Brain microvascular endothelial cell (primary cell): ENCODE results near the gene RGS7BP.
A peak's percentile ranks its signal among the peaks of the same experiment; 100 is the strongest.

Experiments used
- DNase-seq: peaks from one replicate; pipeline ENCODE4 v3.0.0-alpha.2; 2020
- H3K27ac ChIP-seq: fragments of 250-450 bp; sonication (Bioruptor Pico); 2 replicates; pipeline ENCODE4 v1.5.1; 2020; ENCODE audit warnings: mild to moderate bottlenecking, moderate library complexity
- H3K27me3 ChIP-seq: fragments of 250-450 bp; sonication (Bioruptor Pico); replicated peaks from 2 replicates; pipeline ENCODE4 v1.5.1; 2020; ENCODE audit warnings: mild to moderate bottlenecking
- H3K36me3 ChIP-seq: fragments of 250-450 bp; sonication (Bioruptor Pico); replicated peaks from 2 replicates; pipeline ENCODE4 v1.5.1; 2020; ENCODE audit warnings: mild to moderate bottlenecking
- H3K4me3 ChIP-seq: 2 replicates; pipeline ENCODE4 v1.5.1; 2011; ENCODE audit warnings: low read depth, mild to moderate bottlenecking, control low read depth, low read length, moderate library complexity
- CTCF ChIP-seq: IDR thresholded peaks from 2 replicates; pipeline ENCODE4 v1.5.1; 2011; ENCODE audit warnings: low read depth, mild to moderate bottlenecking, moderate library complexity, low read length, control low read depth, inconsistent platforms; ENCODE audit errors: missing control alignments
- in situ Hi-C: cut with HindIII; loops from 2 replicates; pipeline ENCODE4 v1.10.0; 2017; ENCODE audit warnings: low sequenced_read_pairs, low pct_ligation_motif_present

Gene RGS7BP

GRCh38 chr5:64622991-64623390 is 117.2 kb downstream of the RGS7BP start:
- in situ Hi-C loops, result no loop called here
- TF ChIP-seq CTCF, result no peak
- no peak overlapping the region for H3K4me3 ChIP-seq
- no peak overlapping the region for H3K27ac ChIP-seq
- no peaks in the 10 kb centered on the region for H3K27me3 ChIP-seq
- H3K36me3 ChIP-seq, result no peaks in the 10 kb centered on the region
- DNase-seq, result no peak

- no peak for TF ChIP-seq CTCF
- DNase-seq, result peak; percentile 15
These were observed 119.9 kb downstream of the RGS7BP start for GRCh38 chr5:64625678-64626077.

GRCh38 chr5:64628901-64629300 is 123.1 kb downstream of the RGS7BP start:
- Histone ChIP-seq H3K27ac (no peak overlapping the region), H3K4me3 (no peak overlapping the region), H3K36me3 (no peaks in the 10 kb centered on the region), H3K27me3 (no peaks in the 10 kb centered on the region)
- in situ Hi-C loops, result loop anchor here (25.0 kb wide), 1 partner anchor 158 kb away; no protein-coding TSS in a partner anchor
- no peak for DNase-seq
- TF ChIP-seq CTCF, result no peak

More at GRCh38 chr5:64625678-64626077, 119.9 kb downstream of the RGS7BP start:
- no peaks in the 10 kb centered on the region for H3K27me3 ChIP-seq
- H3K27ac ChIP-seq, result no peak overlapping the region
- in situ Hi-C loops, result loop anchor here (25.0 kb wide), 1 partner anchor 162 kb away; no protein-coding TSS in a partner anchor
- H3K36me3 ChIP-seq, result no peaks in the 10 kb centered on the region
- H3K4me3 ChIP-seq, result no peak overlapping the region

GRCh38 chr5:64629841-64630240 is 124.0 kb downstream of the RGS7BP start:
- Histone ChIP-seq H3K4me3 (no peak overlapping the region), H3K36me3 (no peaks in the 10 kb centered on the region), H3K27ac (no peak overlapping the region), H3K27me3 (no peaks in the 10 kb centered on the region)
- TF ChIP-seq CTCF, result no peak
- in situ Hi-C loops, result loop anchor here (25.0 kb wide), 1 partner anchor 157 kb away; no protein-coding TSS in a partner anchor
- no peak for DNase-seq

GRCh38 chr5:64632251-64632650 is 126.4 kb downstream of the RGS7BP start:
- H3K27me3 ChIP-seq, result no peaks in the 10 kb centered on the region
- H3K36me3 ChIP-seq, result no peaks in the 10 kb centered on the region
- in situ Hi-C loops, result loop anchor here (25.0 kb wide), 1 partner anchor 155 kb away; no protein-coding TSS in a partner anchor
- no peak overlapping the region for H3K4me3 ChIP-seq
- peak; percentile 7 for DNase-seq
- TF ChIP-seq CTCF, result no peak
- no peak overlapping the region for H3K27ac ChIP-seq

- H3K27me3 ChIP-seq, result no peaks in the 10 kb centered on the region
- H3K4me3 ChIP-seq, result no peak overlapping the region
- H3K27ac ChIP-seq, result no peak overlapping the region
- TF ChIP-seq CTCF, result peak; percentile 38
- H3K36me3 ChIP-seq, result no peaks in the 10 kb centered on the region
- in situ Hi-C loops, result loop anchor here (25.0 kb wide), 1 partner anchor 152 kb away; no protein-coding TSS in a partner anchor
- no peak for DNase-seq
These were observed 129.3 kb downstream of the RGS7BP start for GRCh38 chr5:64634997-64635686.
